NCI-H82 treated with DMSO at 0.1 percent for 48 hours (cell line): ENCODE results near the gene TWSG1.

Source experiments
- DNase-seq: peaks from one replicate; lab custom pipeline; 2025; ENCODE audit not compliant: unreplicated experiment; lab: John Stamatoyannopoulos, UW

Gene TWSG1

DNA sequence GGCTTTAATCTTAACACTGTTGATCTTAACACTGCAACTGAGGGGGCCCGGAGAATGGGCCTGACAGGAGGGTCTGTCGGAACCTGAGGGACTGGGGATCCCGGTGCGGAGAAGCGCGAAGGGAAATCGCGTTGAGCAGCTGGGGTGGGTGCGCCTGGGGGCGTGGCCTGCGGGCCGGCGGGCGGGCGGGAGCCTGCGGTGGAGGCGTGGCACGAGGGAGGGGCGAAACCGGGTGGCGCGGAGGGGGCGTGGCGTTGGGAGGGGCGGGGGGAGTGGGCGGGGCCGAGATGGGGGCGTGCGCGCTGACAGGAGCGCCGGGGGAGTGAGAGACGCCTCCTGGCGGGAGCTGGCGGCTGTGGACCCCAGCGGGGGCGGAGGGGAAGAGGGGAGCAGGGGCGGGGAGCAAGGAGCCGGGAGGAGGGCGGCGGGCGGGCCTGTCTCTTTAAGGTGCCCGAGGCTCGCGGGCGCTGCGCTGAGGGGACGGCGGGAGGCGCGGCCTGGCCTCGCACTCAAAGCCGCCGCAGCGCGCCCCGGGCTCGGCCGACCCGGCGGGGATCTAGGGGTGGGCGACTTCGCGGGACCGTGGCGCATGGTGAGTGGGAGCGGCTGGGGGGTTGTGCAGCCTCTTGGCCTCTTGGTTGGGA, at the start of gene TWSG1:
TSS of gene TWSG1 (plus strand) at position 445 of the 644 bp plus-strand sequence. CDS start 2,457 bp downstream, outside the sequence.
- peak; percentile 61 for DNase-seq

- no peak for DNase-seq
Observed at GRCh38 chr18:9285604-9286003, 49.0 kb upstream of the TWSG1 start.

- DNase-seq: no peak
Observed at GRCh38 chr18:9287036-9287435, 47.5 kb upstream of the TWSG1 start.

DNA sequence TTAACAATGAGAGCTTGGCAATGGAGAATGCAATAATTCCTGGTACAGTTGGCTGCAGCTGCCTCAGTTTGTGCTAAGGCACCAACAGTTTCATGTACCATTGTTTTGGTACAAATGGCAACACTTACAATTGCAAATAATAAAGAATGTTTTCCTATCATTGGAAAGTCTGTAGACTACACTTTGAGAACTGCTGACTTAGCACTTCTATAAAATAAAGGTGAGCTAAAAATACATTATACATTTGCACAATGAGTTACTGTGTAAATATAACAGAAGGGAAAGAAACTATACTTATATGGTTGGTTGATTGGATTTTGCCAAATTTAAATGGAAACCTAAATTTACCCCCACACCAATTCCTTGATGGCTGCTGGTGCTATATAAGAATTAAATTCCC, 44.9 kb upstream of the TWSG1 start:
- DNase-seq: no peak

DNA sequence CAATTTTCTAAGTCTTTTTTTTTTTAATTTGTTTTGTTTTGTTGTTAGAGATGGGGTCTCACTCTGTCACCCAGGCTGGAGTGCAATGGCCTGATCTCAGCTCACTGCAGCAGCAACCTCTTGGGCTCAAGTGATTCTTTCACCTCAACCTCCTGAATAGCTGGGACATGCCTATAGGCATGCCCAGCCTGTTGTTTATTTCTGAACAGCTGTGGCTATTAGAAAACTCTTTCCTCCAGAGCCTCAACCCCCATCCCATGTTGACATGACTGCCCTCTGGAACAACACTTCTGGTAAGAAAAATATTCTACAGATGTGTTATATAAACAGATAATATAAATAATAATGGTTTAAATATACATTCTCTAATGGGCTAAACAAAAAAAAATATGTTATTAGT, 44.4 kb upstream of the TWSG1 start:
- no peak for DNase-seq

DNA sequence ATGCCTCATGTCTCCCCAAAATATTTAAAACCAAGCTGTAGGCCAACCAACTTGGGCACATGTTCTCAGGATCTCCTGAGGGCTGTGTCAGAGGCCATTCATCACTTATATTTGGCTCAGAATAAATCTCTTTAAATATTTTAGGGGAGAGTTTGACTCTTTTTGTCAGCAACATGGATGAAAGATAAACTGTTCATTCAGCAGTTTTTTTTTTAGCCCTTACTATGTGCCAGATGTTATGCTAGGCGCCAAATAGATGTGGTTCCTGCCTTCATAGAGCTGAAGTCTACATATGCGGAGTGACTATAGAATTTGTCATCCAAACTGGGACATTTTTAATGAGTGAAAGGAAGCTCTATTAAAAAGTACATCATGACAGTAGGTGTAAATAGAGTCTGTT, 42.5 kb upstream of the TWSG1 start:
- DNase-seq: no peak

DNA sequence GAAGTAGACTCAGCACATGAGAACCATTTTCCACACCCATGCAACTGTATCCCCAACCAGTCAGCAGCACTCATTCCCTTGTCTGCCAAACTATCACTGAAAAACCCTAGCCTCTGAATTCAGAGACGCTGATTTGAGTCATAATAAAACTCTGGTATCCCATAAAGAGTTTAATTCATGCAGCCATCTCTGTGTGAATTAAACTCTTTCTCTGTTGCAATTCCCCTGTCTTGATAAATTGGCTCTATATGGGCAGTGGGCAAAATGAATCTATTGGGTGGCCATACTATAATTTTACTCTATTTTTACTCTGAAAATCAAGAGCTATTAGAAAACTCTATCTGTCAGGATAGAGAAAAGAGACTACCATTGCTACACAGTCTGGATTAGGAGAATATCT, 40.6 kb upstream of the TWSG1 start:
- no peak for DNase-seq

DNA sequence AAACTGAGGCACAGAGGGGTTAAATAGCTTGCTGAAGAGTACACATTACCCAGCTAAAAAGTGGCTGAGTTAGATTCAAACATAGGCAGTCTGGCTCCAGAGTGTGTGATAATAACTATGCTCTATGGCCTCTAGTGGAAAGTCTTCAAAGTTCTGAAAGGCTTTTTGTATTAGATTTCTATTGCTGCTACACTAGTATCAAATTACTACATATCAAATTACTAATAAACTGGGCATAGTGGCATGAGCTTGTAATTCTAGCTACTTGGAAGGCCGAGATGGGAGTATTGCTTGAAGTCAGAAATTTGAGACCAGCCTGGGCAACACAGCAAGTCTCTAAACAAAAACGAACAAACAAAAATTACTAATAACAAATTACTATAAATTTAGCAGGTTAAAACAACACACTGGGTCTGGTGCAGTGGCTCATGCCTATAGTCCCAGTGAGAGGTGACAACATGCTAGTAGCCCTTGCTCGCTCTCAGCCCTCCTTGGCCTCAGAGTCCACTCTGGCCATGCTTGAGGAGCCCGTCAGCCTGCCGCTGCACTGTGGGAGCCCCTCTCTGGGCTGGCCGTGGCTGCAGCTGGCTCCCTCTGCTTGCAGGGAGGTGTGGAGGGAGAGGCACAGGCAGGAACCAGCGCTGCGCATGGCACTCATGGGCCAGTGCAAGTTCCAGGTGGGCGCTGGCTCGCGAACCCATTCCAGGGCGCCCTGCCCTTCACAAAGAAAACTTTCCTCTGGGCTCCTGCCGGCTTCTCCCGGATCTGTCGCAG, 38.2 kb upstream of the TWSG1 start:
- DNase-seq: no peak

DNA sequence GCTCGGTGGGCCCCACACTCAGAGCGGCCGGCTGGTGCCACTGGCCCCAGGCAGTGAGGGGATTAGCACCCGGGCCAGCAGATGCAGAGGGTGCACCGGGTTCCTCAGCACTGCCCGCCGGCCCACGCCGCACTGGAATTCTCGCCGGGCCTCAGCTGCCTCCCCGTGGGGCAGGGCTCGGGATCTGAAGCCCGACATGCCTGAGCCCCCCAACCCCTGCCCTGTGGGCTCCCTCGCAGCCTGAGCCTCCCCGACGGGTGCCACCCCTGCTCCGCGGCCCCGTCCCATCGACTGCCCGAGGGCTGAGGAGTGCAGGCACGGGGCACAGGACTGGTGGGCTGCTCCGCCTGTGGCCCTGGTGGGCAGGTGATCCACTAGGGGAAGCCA, 37.6 kb upstream of the TWSG1 start:
- DNase-seq: no peak

GRCh38 chr18:9304388-9305070, 30.0 kb upstream of the TWSG1 start:
- DNase-seq: no peak

DNA sequence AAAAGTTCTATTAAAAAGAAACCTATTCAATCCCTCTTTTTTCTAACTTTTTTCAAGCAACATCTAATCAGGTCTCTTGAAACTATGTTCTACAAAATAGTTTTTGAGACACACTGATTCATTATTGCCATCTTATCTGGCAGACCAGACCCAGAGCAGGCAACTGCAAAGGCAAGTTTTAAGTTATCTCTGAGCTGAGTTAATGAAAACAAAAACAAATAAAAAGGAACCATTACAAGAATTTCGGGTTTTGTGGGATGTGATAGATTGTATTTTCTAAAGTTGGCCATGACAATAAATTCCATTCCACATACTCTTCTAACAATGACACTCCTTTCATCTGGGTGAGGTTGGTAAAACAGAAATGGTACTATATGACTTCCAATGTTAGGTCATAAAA, 15.2 kb upstream of the TWSG1 start:
- no peak for DNase-seq

DNA sequence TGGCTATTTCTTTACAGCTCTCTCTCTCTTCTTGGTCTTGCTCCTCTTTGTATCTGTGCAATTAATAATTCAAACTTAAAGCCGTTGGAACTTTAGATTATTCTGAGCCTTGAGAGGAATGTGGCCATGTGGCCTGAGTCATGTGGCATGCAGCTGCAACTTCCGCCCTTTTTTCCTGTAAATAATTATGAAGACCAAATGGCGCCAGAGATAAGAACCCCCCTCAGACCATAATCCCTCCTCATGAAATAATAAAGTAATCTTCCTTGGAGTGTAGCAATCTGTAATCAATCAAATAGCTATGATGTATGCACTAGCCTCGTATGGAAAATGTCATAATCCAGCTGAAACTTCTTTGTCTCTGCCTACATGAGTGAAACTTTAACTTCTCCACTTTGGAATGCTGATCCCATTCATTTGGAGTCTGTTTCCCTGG, 13.5 kb upstream of the TWSG1 start:
- no peak for DNase-seq

GRCh38 chr18:9321736-9322135, 12.8 kb upstream of the TWSG1 start:
- DNase-seq: no peak

- no peak for DNase-seq
Observed at GRCh38 chr18:9322744-9323143, 11.8 kb upstream of the TWSG1 start.

- peak; percentile 78 for DNase-seq
Observed at GRCh38 chr18:9323750-9324445, 10.7 kb upstream of the TWSG1 start.

- no peak for DNase-seq
Observed at GRCh38 chr18:9325716-9326115, 8.9 kb upstream of the TWSG1 start.

DNA sequence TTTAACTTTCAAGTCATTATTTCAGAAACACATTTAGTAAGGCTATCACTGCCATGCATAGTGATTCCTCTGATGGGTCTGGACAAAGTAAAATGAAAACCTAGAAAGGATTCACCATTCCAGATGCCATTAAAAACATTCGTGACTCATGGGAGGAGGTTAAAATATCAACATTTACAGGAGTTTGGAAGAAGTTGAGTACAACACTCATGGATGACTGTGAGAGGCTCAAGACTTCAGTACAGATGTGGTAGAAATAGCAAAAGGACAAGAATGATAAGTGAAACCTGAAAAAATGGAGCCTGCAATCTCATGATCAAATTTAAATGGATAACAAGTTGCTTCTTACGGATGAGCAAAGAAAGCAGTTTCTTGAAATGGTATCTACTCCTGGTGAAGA, 5.8 kb upstream of the TWSG1 start:
- no peak for DNase-seq

GRCh38 chr18:9329471-9329870, 5.1 kb upstream of the TWSG1 start:
- no peak for DNase-seq

- no peak for DNase-seq
Observed at GRCh38 chr18:9330419-9330818, 4.2 kb upstream of the TWSG1 start.

GRCh38 chr18:9333441-9334328, 888 bp upstream of the TWSG1 start:
- DNase-seq: no peak
